ENCODE results near the gene NEURL1B. TPM values are rescaled to one million over a fixed set of nuclear protein-coding genes. Genes with fewer than 3 reads are reported as not detected.

NEURL1B gene
- polyA plus RNA-seq, 6 donors from 2014 or later, result not detected

- no peak overlapping the region for H3K27ac Mint-ChIP-seq
Measured at GRCh38 chr5:172616730-172617129, 24.3 kb upstream of the NEURL1B start.

GRCh38 chr5:172617817-172618216 is 23.2 kb upstream of the NEURL1B start:
- no peak for DNase-seq
- Mint-ChIP-seq H3K4me1 (peaks cover 6 to 22% (median 11%) of the 10 kb centered on the region in 3 donors), H3K27me3 (no peaks in the 10 kb centered on the region), H3K4me3 (no peak overlapping the region), H3K9me3 (peaks cover 0 to 32% (median 8%) of the 10 kb centered on the region in 7 donors), H3K27ac (no peak overlapping the region), H3K36me3 (peaks cover 0 to 8% of the 10 kb centered on the region in 2 donors)
- ATAC-seq (ENCODE audit: low read depth in 2 of 2), result no peak

More at GRCh38 chr5:172616730-172617129, 24.3 kb upstream of the NEURL1B start:
- H3K9me3 Mint-ChIP-seq, result peaks cover 0 to 40% (median 8%) of the 10 kb centered on the region in 7 donors
- peaks cover 6 to 22% (median 11%) of the 10 kb centered on the region in 3 donors for H3K4me1 Mint-ChIP-seq
- DNase-seq (no peak), ATAC-seq (ENCODE audit: low read depth in 2 of 2) (no peak)
- H3K36me3 Mint-ChIP-seq, result peaks cover 0 to 8% of the 10 kb centered on the region in 2 donors
- no peak overlapping the region for H3K4me3 Mint-ChIP-seq
- no peaks in the 10 kb centered on the region for H3K27me3 Mint-ChIP-seq

- H3K4me1 Mint-ChIP-seq, result peaks cover 6 to 20% (median 11%) of the 10 kb centered on the region in 3 donors
- peaks cover 0 to 8% of the 10 kb centered on the region in 2 donors for H3K36me3 Mint-ChIP-seq
- no peaks in the 10 kb centered on the region for H3K27me3 Mint-ChIP-seq
- peak overlapping the region in 2 of 8 donors; percentile 20 to 66 for H3K4me3 Mint-ChIP-seq
- H3K9me3 Mint-ChIP-seq, result peaks cover 0 to 23% (median 6%) of the 10 kb centered on the region in 7 donors
- DNase-seq (no peak), ATAC-seq (ENCODE audit: low read depth in 2 of 2) (no peak)
- H3K27ac Mint-ChIP-seq, result no peak overlapping the region
Measured at GRCh38 chr5:172618574-172619365, 22.3 kb upstream of the NEURL1B start.

GRCh38 chr5:172620506-172620905 is 20.6 kb upstream of the NEURL1B start:
- Mint-ChIP-seq H3K36me3 (no peaks in the 10 kb centered on the region), H3K4me3 (no peak overlapping the region), H3K27me3 (peaks cover 0 to 4% (median 0%) of the 10 kb centered on the region in 3 donors), H3K9me3 (peaks cover 0 to 7% (median 0%) of the 10 kb centered on the region in 7 donors), H3K27ac (peak overlapping the region in 1 of 6 donors; percentile 9), H3K4me1 (peaks cover 0 to 5% (median 0%) of the 10 kb centered on the region in 3 donors)
- ATAC-seq (ENCODE audit: low read depth in 2 of 2) (no peak), DNase-seq (no peak)

GRCh38 chr5:172622091-172623046 is 18.7 kb upstream of the NEURL1B start:
- no peak for DNase-seq
- no peak overlapping the region for H3K4me3 Mint-ChIP-seq
- peaks cover 0 to 1% (median 0%) of the 10 kb centered on the region in 7 donors for H3K9me3 Mint-ChIP-seq
- H3K4me1 Mint-ChIP-seq, result no peaks in the 10 kb centered on the region
- no peak overlapping the region for H3K27ac Mint-ChIP-seq
- no peak for ATAC-seq (ENCODE audit: low read depth in 2 of 2)
- peaks cover 0 to 4% (median 0%) of the 10 kb centered on the region in 3 donors for H3K27me3 Mint-ChIP-seq
- H3K36me3 Mint-ChIP-seq, result no peaks in the 10 kb centered on the region

- Mint-ChIP-seq H3K27me3 (peaks cover 0 to 4% (median 0%) of the 10 kb centered on the region in 3 donors), H3K9me3 (peaks cover 0 to 1% (median 0%) of the 10 kb centered on the region in 7 donors), H3K4me3 (peak overlapping the region in 1 of 8 donors; percentile 2), H3K36me3 (no peaks in the 10 kb centered on the region), H3K4me1 (no peaks in the 10 kb centered on the region), H3K27ac (peak overlapping the region in 1 of 6 donors; percentile 73)
- DNase-seq (no peak), ATAC-seq (ENCODE audit: low read depth in 2 of 2) (no peak)
Measured at GRCh38 chr5:172623313-172623980, 17.6 kb upstream of the NEURL1B start.

- H3K9me3 Mint-ChIP-seq, result peaks cover 0 to 1% (median 0%) of the 10 kb centered on the region in 7 donors
- H3K27me3 Mint-ChIP-seq, result peaks cover 0 to 4% (median 0%) of the 10 kb centered on the region in 3 donors
- no peaks in the 10 kb centered on the region for H3K4me1 Mint-ChIP-seq
- no peak for DNase-seq
- no peaks in the 10 kb centered on the region for H3K36me3 Mint-ChIP-seq
- no peak overlapping the region for H3K4me3 Mint-ChIP-seq
- no peak overlapping the region for H3K27ac Mint-ChIP-seq
- ATAC-seq (ENCODE audit: low read depth in 2 of 2), result no peak
Measured at GRCh38 chr5:172624083-172624995, 16.7 kb upstream of the NEURL1B start.

- no peaks in the 10 kb centered on the region for H3K4me1 Mint-ChIP-seq
- peaks cover 0 to 1% (median 0%) of the 10 kb centered on the region in 7 donors for H3K9me3 Mint-ChIP-seq
- DNase-seq (no peak), ATAC-seq (ENCODE audit: low read depth in 2 of 2) (no peak)
- H3K4me3 Mint-ChIP-seq, result no peak overlapping the region
- H3K27ac Mint-ChIP-seq, result no peak overlapping the region
- H3K36me3 Mint-ChIP-seq, result no peaks in the 10 kb centered on the region
- H3K27me3 Mint-ChIP-seq, result peaks cover 0 to 7% (median 0%) of the 10 kb centered on the region in 3 donors
Measured at GRCh38 chr5:172624996-172625964, 15.8 kb upstream of the NEURL1B start.

- Mint-ChIP-seq H3K4me1 (no peaks in the 10 kb centered on the region), H3K36me3 (no peaks in the 10 kb centered on the region), H3K27ac (no peak overlapping the region), H3K9me3 (peaks cover 0 to 1% (median 0%) of the 10 kb centered on the region in 7 donors), H3K4me3 (no peak overlapping the region), H3K27me3 (peaks cover 0 to 7% (median 0%) of the 10 kb centered on the region in 3 donors)
- DNase-seq, result no peak
- no peak for ATAC-seq (ENCODE audit: low read depth in 2 of 2)
Measured at GRCh38 chr5:172626031-172626581, 15.0 kb upstream of the NEURL1B start.

GRCh38 chr5:172630082-172630481 is 11.0 kb upstream of the NEURL1B start:
- ATAC-seq (ENCODE audit: low read depth in 2 of 2) (no peak), DNase-seq (no peak)
- Mint-ChIP-seq H3K27ac (no peak overlapping the region), H3K9me3 (peaks cover 0 to 1% (median 0%) of the 10 kb centered on the region in 7 donors), H3K36me3 (no peaks in the 10 kb centered on the region), H3K27me3 (peaks cover 0 to 6% (median 0%) of the 10 kb centered on the region in 3 donors), H3K4me1 (no peaks in the 10 kb centered on the region), H3K4me3 (no peak overlapping the region)

GRCh38 chr5:172630482-172630881 is 10.6 kb upstream of the NEURL1B start:
- no peak for ATAC-seq (ENCODE audit: low read depth in 2 of 2)
- Mint-ChIP-seq H3K4me3 (no peak overlapping the region), H3K4me1 (no peaks in the 10 kb centered on the region), H3K27me3 (peaks cover 0 to 6% (median 0%) of the 10 kb centered on the region in 3 donors), H3K36me3 (no peaks in the 10 kb centered on the region), H3K27ac (no peak overlapping the region), H3K9me3 (peaks cover 0 to 1% (median 0%) of the 10 kb centered on the region in 7 donors)
- DNase-seq, result no peak
